HepG2 (cell line): Measurements from ENCODE around the gene HECTD2. TPM values are rescaled to one million over a fixed set of nuclear protein-coding genes. Genes with fewer than 3 reads are reported as not detected.

Source experiments
- AGO1 ChIP-seq: fragments of 200-400 bp; formaldehyde crosslinking; IDR thresholded peaks from 2 replicates; pipeline ENCODE4 v1.6.1; 2017; ENCODE audit warnings: mild to moderate bottlenecking, low read depth, low read length, moderate library complexity; ENCODE audit not compliant: poor library complexity, severe bottlenecking
- CEBPB ChIP-seq: IDR thresholded peaks from 2 replicates; pipeline ENCODE4 v1.6.1; 2011; ENCODE audit warnings: low read depth, low read length, improper control_type of control experiment, borderline replicate concordance
- DNMT3B ChIP-seq: conservative IDR thresholded peaks from 2 replicates; pipeline ENCODE4 v1.6.1; 2016; ENCODE audit warnings: missing biosample characterization, control low read depth
- EP300 ChIP-seq, 3 experiments: sonication (generic) in 1 of 3; formaldehyde crosslinking in 1 of 3; IDR thresholded peaks; 2 replicates each; pipeline versions ENCODE4 v1.5.1 to v1.6.1; 2011 to 2020; ENCODE audit warnings: low read depth in 2 of 3, low read length in 2 of 3, borderline replicate concordance in 1 of 3, improper control_type of control experiment in 1 of 3, mild to moderate bottlenecking in 1 of 3, missing genetic modification reagents in 1 of 3, moderate library complexity in 1 of 3
- GLI4 ChIP-seq: sonication (generic); formaldehyde crosslinking; IDR thresholded peaks from 2 replicates; pipeline ENCODE4 v1.5.1; 2020; ENCODE audit warnings: missing genetic modification reagents, mild to moderate bottlenecking, moderate library complexity, borderline replicate concordance
- KLF12 ChIP-seq: sonication (generic); formaldehyde crosslinking; IDR thresholded peaks from 2 replicates; pipeline ENCODE4 v1.4.0; 2020; ENCODE audit warnings: missing genetic modification reagents, borderline replicate concordance
- KMT2B ChIP-seq: IDR thresholded peaks from 2 replicates; pipeline ENCODE4 v1.6.1; 2016; ENCODE audit warnings: missing genetic modification reagents, missing compliant biosample characterization
- MTF1 ChIP-seq: sonication (generic); formaldehyde crosslinking; IDR thresholded peaks from 2 replicates; pipeline ENCODE4 v1.5.0; 2020; ENCODE audit warnings: missing genetic modification reagents
- MTF2 ChIP-seq: sonication (generic); formaldehyde crosslinking; IDR thresholded peaks from 2 replicates; pipeline ENCODE4 v1.5.0; 2020; ENCODE audit warnings: missing genetic modification reagents, borderline replicate concordance
- RCOR2 ChIP-seq: IDR thresholded peaks from 2 replicates; pipeline ENCODE4 v1.6.1; 2016; ENCODE audit warnings: missing biosample characterization, missing genetic modification reagents
- RFXANK ChIP-seq: IDR thresholded peaks from 2 replicates; pipeline ENCODE4 v1.6.1; 2016
- SALL1 ChIP-seq: sonication (generic); formaldehyde crosslinking; IDR thresholded peaks from 2 replicates; pipeline ENCODE4 v1.8.0; 2022; ENCODE audit warnings: mild to moderate bottlenecking, missing genetic modification reagents
- SMC3 ChIP-seq: IDR thresholded peaks from 2 replicates; pipeline ENCODE4 v1.6.1; 2011; ENCODE audit warnings: low read length, improper control_type of control experiment
- TBP ChIP-seq: sonication (generic); formaldehyde crosslinking; IDR thresholded peaks from 2 replicates; pipeline ENCODE4 v1.5.0; 2020; ENCODE audit warnings: missing genetic modification reagents
- ZFAT ChIP-seq: sonication (generic); formaldehyde crosslinking; conservative IDR thresholded peaks from 2 replicates; pipeline ENCODE4 v1.8.1; 2023; ENCODE audit warnings: missing genetic modification reagents, inconsistent platforms
- ZFP90 ChIP-seq: sonication (generic); formaldehyde crosslinking; IDR thresholded peaks from 2 replicates; pipeline ENCODE4 v1.8.0; 2022; ENCODE audit warnings: missing genetic modification reagents, mild to moderate bottlenecking, inconsistent platforms, borderline replicate concordance
- ZNF124 ChIP-seq: sonication (generic); formaldehyde crosslinking; IDR thresholded peaks from 2 replicates; pipeline ENCODE4 v1.4.0; 2020; ENCODE audit warnings: missing genetic modification reagents
- ZNF24 ChIP-seq: fragments of 450-650 bp; IDR thresholded peaks from 2 replicates; pipeline ENCODE4 v1.6.1; 2017; ENCODE audit warnings: antibody characterized with exemption, mild to moderate bottlenecking
- ZNF446 ChIP-seq: sonication (generic); formaldehyde crosslinking; IDR thresholded peaks from 2 replicates; pipeline ENCODE4 v1.5.0; 2020; ENCODE audit warnings: mild to moderate bottlenecking, missing genetic modification reagents
- ZNF562 ChIP-seq: sonication (generic); formaldehyde crosslinking; IDR thresholded peaks from 2 replicates; pipeline ENCODE4 v1.8.0; 2022; ENCODE audit warnings: missing genetic modification reagents, borderline replicate concordance
- ZNF629 ChIP-seq: sonication (generic); formaldehyde crosslinking; conservative IDR thresholded peaks from 2 replicates; pipeline ENCODE4 v1.5.0; 2020; ENCODE audit warnings: missing genetic modification reagents
- ZNF749 ChIP-seq: sonication (generic); formaldehyde crosslinking; IDR thresholded peaks from 2 replicates; pipeline ENCODE4 v1.8.0; 2022; ENCODE audit warnings: mild to moderate bottlenecking, missing genetic modification reagents, moderate library complexity, borderline replicate concordance
- ZNF766 ChIP-seq: sonication (generic); formaldehyde crosslinking; IDR thresholded peaks from 2 replicates; pipeline ENCODE4 v1.5.0; 2020; ENCODE audit warnings: missing genetic modification reagents, borderline replicate concordance
- ZNF775 ChIP-seq: sonication (generic); formaldehyde crosslinking; IDR thresholded peaks from 2 replicates; pipeline ENCODE4 v1.4.0; 2020; ENCODE audit warnings: missing genetic modification reagents, mild to moderate bottlenecking, moderate library complexity, borderline replicate concordance
- polyA plus RNA-seq, 8 experiments: library from polyadenylated mRNA; depleted of rRNA in 3 of 8; stranded (reverse) in 7 of 8; unstranded in 1 of 8; fragments of >200 nt; fragmentation: Illumina TruSeq in 4 of 8; extraction: Trizol in 4 of 8; gene quantifications; 2 replicates each; pipeline versions ENCODE4 v1.2.1 to v1.2.3, GENCODE V29; 2011 to 2016; ENCODE audit warnings: low read depth in 4 of 8, missing spikeins in 1 of 8, mixed read lengths in 1 of 8; ENCODE audit not compliant: insufficient read depth in 1 of 8
- total RNA-seq, 5 experiments: library from RNA; depleted of rRNA; stranded (reverse); fragments of >200 nt; fragmentation: Illumina TruSeq; extraction: Trizol; gene quantifications; 2 replicates each; pipeline ENCODE4 v1.2.3, GENCODE V29; 2016; ENCODE audit warnings: low read depth in 1 of 5
- TF ChIP-seq, protein P1 (sequence below): sonication (generic); formaldehyde crosslinking; IDR thresholded peaks from 2 replicates; pipeline ENCODE4 v1.4.0; 2020; ENCODE audit warnings: missing genetic modification reagents
- TF ChIP-seq, protein P2 (sequence below): IDR thresholded peaks from 2 replicates; pipeline ENCODE4 v1.6.1; 2016; ENCODE audit warnings: mild to moderate bottlenecking

HECTD2 gene
- total and polyA plus RNA-seq, 2 of the 13 experiments (the other 11 are each of a cell fraction or from before 2014, with no cell fraction given) = 3.2 to 5.2 TPM

DNA sequence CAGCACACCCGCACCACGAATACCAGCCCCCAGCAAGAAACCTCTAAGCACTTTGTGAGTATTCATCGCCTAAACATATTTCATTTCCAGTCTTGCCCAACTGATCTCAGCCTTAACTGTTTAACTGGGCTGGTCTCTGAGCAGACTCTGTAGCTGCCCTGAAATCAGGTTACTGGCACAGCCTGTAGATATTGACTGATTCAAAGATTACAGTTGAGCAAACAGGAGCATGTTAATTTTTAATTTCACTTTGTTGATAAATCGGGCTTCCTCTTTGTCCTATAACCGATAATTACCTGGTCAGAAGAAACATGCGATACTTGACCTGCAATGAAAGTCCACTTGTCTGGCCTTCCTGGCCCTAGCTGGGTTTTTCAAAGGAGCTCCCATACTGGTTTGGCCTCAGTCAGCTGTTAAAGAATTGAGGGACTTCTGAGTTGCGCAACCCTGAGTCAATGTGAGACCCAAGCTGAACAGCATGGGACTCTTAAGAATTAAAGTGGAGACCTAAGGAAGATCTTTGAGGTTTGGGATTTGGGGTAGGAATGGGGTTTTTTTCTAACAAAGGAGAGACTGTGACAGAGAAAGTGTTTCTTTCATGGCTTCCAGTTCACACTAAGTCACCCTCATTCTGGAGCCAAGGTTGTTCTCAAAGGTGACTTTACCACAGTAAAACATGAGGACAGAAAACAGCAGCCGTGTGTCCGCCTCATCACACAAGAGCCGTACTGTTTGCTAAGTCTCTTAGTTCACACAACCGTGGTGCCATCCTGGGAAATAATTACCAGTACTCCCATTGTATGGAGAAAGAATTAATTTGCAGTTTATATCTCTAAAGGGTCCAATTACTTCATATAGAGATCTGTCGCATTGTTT is 146.8 kb downstream of the HECTD2 start (continued):
- TF ChIP-seq RFXANK (CRISPR knock-in tag) (0 out of 2 replicates have a peak, but pooled peaks have one; percentile 53), KLF12 (peak; percentile 68; the same call in 1 of the 2 replicates), ZNF775 (CRISPR knock-in tag) (no peak), SALL1 (peak; percentile 95), ZNF749 (CRISPR knock-in tag) (no peak), RCOR2 (CRISPR knock-in tag) (peak; percentile 48; the same call in 1 of the 2 replicates), ZNF124 (CRISPR knock-in tag) (no peak; the same call in 1 of the 2 replicates), CEBPB (peak; percentile 94), KMT2B (no peak; the same call in 1 of the 2 replicates), ZNF24 (0 out of 2 replicates have a peak, but pooled peaks have one; percentile 40), ZFP90 (CRISPR knock-in tag) (peak; percentile 50; the same call in 1 of the 2 replicates), MTF1 (no peak), ZNF629 (0 out of 2 replicates have a peak, but pooled peaks have one; percentile 20), SMC3 (no peak), EP300 (IDR thresholded peaks at IDR 0.05; ENCODE audit: low read depth in 2 of 2, low read length in 2 of 2) (peak; percentile 31 to 94; a peak in 2 of 4 replicates), EP300 (CRISPR knock-in tag; IDR thresholded peaks at IDR 0.05; ENCODE audit: borderline replicate concordance) (peak; percentile 78; the same call in 1 of the 2 replicates), DNMT3B (CRISPR knock-in tag) (peak; percentile 71; the same call in 1 of the 2 replicates), ZFAT (CRISPR knock-in tag) (0 out of 2 replicates have a peak, but pooled peaks have one; percentile 30), GLI4 (CRISPR knock-in tag) (no peak), TBP (CRISPR knock-in tag) (no peak), ZNF562 (no peak), MTF2 (CRISPR knock-in tag) (no peak), ZNF766 (CRISPR knock-in tag) (peak; percentile 99), AGO1 (no peak), ZNF446 (no peak)
- TF ChIP-seq, protein P1, sequence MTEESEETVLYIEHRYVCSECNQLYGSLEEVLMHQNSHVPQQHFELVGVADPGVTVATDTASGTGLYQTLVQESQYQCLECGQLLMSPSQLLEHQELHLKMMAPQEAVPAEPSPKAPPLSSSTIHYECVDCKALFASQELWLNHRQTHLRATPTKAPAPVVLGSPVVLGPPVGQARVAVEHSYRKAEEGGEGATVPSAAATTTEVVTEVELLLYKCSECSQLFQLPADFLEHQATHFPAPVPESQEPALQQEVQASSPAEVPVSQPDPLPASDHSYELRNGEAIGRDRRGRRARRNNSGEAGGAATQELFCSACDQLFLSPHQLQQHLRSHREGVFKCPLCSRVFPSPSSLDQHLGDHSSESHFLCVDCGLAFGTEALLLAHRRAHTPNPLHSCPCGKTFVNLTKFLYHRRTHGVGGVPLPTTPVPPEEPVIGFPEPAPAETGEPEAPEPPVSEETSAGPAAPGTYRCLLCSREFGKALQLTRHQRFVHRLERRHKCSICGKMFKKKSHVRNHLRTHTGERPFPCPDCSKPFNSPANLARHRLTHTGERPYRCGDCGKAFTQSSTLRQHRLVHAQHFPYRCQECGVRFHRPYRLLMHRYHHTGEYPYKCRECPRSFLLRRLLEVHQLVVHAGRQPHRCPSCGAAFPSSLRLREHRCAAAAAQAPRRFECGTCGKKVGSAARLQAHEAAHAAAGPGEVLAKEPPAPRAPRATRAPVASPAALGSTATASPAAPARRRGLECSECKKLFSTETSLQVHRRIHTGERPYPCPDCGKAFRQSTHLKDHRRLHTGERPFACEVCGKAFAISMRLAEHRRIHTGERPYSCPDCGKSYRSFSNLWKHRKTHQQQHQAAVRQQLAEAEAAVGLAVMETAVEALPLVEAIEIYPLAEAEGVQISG (CRISPR knock-in tag) = peak; percentile 61; the same call in 1 of the 2 replicates
- TF ChIP-seq, protein P2, sequence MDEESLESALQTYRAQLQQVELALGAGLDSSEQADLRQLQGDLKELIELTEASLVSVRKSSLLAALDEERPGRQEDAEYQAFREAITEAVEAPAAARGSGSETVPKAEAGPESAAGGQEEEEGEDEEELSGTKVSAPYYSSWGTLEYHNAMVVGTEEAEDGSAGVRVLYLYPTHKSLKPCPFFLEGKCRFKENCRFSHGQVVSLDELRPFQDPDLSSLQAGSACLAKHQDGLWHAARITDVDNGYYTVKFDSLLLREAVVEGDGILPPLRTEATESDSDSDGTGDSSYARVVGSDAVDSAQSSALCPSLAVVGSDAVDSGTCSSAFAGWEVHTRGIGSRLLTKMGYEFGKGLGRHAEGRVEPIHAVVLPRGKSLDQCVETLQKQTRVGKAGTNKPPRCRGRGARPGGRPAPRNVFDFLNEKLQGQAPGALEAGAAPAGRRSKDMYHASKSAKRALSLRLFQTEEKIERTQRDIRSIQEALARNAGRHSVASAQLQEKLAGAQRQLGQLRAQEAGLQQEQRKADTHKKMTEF = peak; percentile 90
